ENCODE results near the gene PACSIN2.

Gene PACSIN2

GRCh38 chr22:42943981-42944380 is 71.0 kb downstream of the PACSIN2 start:
- Histone ChIP-seq H4K8ac (ENCODE audit: low read length) (peak overlapping the region; percentile 5), H3K27me3 (ENCODE audit: control insufficient read depth in 1 of 2, insufficient read depth in 1 of 2, low read length in 2 of 2) (no peaks in the 10 kb centered on the region), H2BK5ac (ENCODE audit: low read depth, low read length, poor library complexity, severe bottlenecking) (no peak overlapping the region), H4K91ac (ENCODE audit: low read length) (no peak overlapping the region), H2BK12ac (ENCODE audit: low read length in 2 of 2) (no peak overlapping the region), H3K4me2 (ENCODE audit: low read length, poor library complexity, severe bottlenecking) (no peak overlapping the region), H3K4ac (ENCODE audit: low read depth in 1 of 2, low read length in 2 of 2) (no peak overlapping the region), H3K27ac (ENCODE audit: low read length, poor library complexity, severe bottlenecking) (no peak overlapping the region), H3K23ac (ENCODE audit: low read length in 2 of 2) (no peak overlapping the region), H3K14ac (ENCODE audit: low read length in 2 of 2) (no peak overlapping the region), H2AK5ac (ENCODE audit: low read length, severe bottlenecking) (no peak overlapping the region), H3K4me3 (ENCODE audit: insufficient read depth in 1 of 2, low read depth in 1 of 2, low read length in 2 of 2) (no peak overlapping the region), H3K36me3 (ENCODE audit: control insufficient read depth in 1 of 2, insufficient read depth in 2 of 2, low read depth in 1 of 2, low read length in 2 of 2) (peaks cover 7 to 21% of the 10 kb centered on the region in 2 experiments), H2BK15ac (ENCODE audit: low read depth, poor library complexity, severe bottlenecking) (no peak overlapping the region), H3K18ac (ENCODE audit: low read depth in 1 of 2, low read length in 2 of 2) (no peak overlapping the region), H3K9ac (ENCODE audit: low read length) (no peak overlapping the region), H3K4me1 (ENCODE audit: control insufficient read depth, insufficient read depth, low read depth, low read length) (peaks cover 39% of the 10 kb centered on the region), H2BK120ac (ENCODE audit: low read depth, low read length) (no peak overlapping the region), H3K9me3 (ENCODE audit: control insufficient read depth, low read length) (no peaks in the 10 kb centered on the region), H2AFZ (ENCODE audit: low read depth, low read length) (no peak overlapping the region), H3K79me1 (replicated peaks; ENCODE audit: low read length, poor library complexity, severe bottlenecking) (peaks cover 34% of the 10 kb centered on the region)
- WGBS: 97% methylated on average over 2 of the region's 3 CpGs
- no peak for DNase-seq

GRCh38 chr22:42942351-42942750 is 72.6 kb downstream of the PACSIN2 start:
- H2BK15ac ChIP-seq (ENCODE audit: low read depth, poor library complexity, severe bottlenecking): no peak overlapping the region
- H2BK12ac ChIP-seq (ENCODE audit: low read length in 2 of 2): no peak overlapping the region
- H3K9ac ChIP-seq (ENCODE audit: low read length): no peak overlapping the region
- no peak overlapping the region for H3K4ac ChIP-seq (ENCODE audit: low read depth in 1 of 2, low read length in 2 of 2)
- peaks cover 7 to 18% of the 10 kb centered on the region in 2 experiments for H3K36me3 ChIP-seq (ENCODE audit: control insufficient read depth in 1 of 2, insufficient read depth in 2 of 2, low read depth in 1 of 2, low read length in 2 of 2)
- no peak for DNase-seq
- WGBS: 83% methylated on average over 1 of the region's 2 CpGs
- no peak overlapping the region for H2BK120ac ChIP-seq (ENCODE audit: low read depth, low read length)
- no peak overlapping the region for H2BK5ac ChIP-seq (ENCODE audit: low read depth, low read length, poor library complexity, severe bottlenecking)
- H3K14ac ChIP-seq (ENCODE audit: low read length in 2 of 2): no peak overlapping the region
- H3K27ac ChIP-seq (ENCODE audit: low read length, poor library complexity, severe bottlenecking): no peak overlapping the region
- no peak overlapping the region for H4K8ac ChIP-seq (ENCODE audit: low read length)
- no peak overlapping the region for H3K4me3 ChIP-seq (ENCODE audit: insufficient read depth in 1 of 2, low read depth in 1 of 2, low read length in 2 of 2)
- H3K4me1 ChIP-seq (ENCODE audit: control insufficient read depth, insufficient read depth, low read depth, low read length): peaks cover 46% of the 10 kb centered on the region
- no peaks in the 10 kb centered on the region for H3K9me3 ChIP-seq (ENCODE audit: control insufficient read depth, low read length)
- peaks cover 38% of the 10 kb centered on the region for H3K79me1 ChIP-seq (replicated peaks; ENCODE audit: low read length, poor library complexity, severe bottlenecking)
- no peak overlapping the region for H3K18ac ChIP-seq (ENCODE audit: low read depth in 1 of 2, low read length in 2 of 2)
- H2AK5ac ChIP-seq (ENCODE audit: low read length, severe bottlenecking): no peak overlapping the region
- no peak overlapping the region for H3K23ac ChIP-seq (ENCODE audit: low read length in 2 of 2)
- no peak overlapping the region for H4K91ac ChIP-seq (ENCODE audit: low read length)
- no peaks in the 10 kb centered on the region for H3K27me3 ChIP-seq (ENCODE audit: control insufficient read depth in 1 of 2, insufficient read depth in 1 of 2, low read length in 2 of 2)
- H3K4me2 ChIP-seq (ENCODE audit: low read length, poor library complexity, severe bottlenecking): no peak overlapping the region
- no peak overlapping the region for H2AFZ ChIP-seq (ENCODE audit: low read depth, low read length)

GRCh38 chr22:42939941-42940653 is 74.9 kb downstream of the PACSIN2 start:
- H3K27me3 ChIP-seq (ENCODE audit: control insufficient read depth in 1 of 2, insufficient read depth in 1 of 2, low read length in 2 of 2): no peaks in the 10 kb centered on the region
- peak overlapping the region; percentile 37 for H3K9ac ChIP-seq (ENCODE audit: low read length)
- no peaks in the 10 kb centered on the region for H3K9me3 ChIP-seq (ENCODE audit: control insufficient read depth, low read length)
- peak overlapping the region in 1 of 2 experiments; percentile 1 for H3K4me3 ChIP-seq (ENCODE audit: insufficient read depth in 1 of 2, low read depth in 1 of 2, low read length in 2 of 2)
- H3K4me2 ChIP-seq (ENCODE audit: low read length, poor library complexity, severe bottlenecking): peak overlapping the region; percentile 46
- no peak overlapping the region for H4K91ac ChIP-seq (ENCODE audit: low read length)
- DNase-seq: peak; percentile 93
- peaks cover 0 to 8% of the 10 kb centered on the region in 2 experiments for H3K36me3 ChIP-seq (ENCODE audit: control insufficient read depth in 1 of 2, insufficient read depth in 2 of 2, low read depth in 1 of 2, low read length in 2 of 2)
- H3K27ac ChIP-seq (ENCODE audit: low read length, poor library complexity, severe bottlenecking): peak overlapping the region; percentile 76
- H4K8ac ChIP-seq (ENCODE audit: low read length): no peak overlapping the region
- peak overlapping the region; percentile 63 to 75 for H3K18ac ChIP-seq (ENCODE audit: low read depth in 1 of 2, low read length in 2 of 2)
- no peak overlapping the region for H3K23ac ChIP-seq (ENCODE audit: low read length in 2 of 2)
- no peak overlapping the region for H3K14ac ChIP-seq (ENCODE audit: low read length in 2 of 2)
- no peak overlapping the region for H2AFZ ChIP-seq (ENCODE audit: low read depth, low read length)
- H2BK5ac ChIP-seq (ENCODE audit: low read depth, low read length, poor library complexity, severe bottlenecking): peak overlapping the region; percentile 24
- peak overlapping the region in 1 of 2 experiments; percentile 31 for H3K4ac ChIP-seq (ENCODE audit: low read depth in 1 of 2, low read length in 2 of 2)
- 63% methylated on average over 9 of the region's 12 CpGs for WGBS
- peak overlapping the region; percentile 71 for H2AK5ac ChIP-seq (ENCODE audit: low read length, severe bottlenecking)
- H2BK120ac ChIP-seq (ENCODE audit: low read depth, low read length): no peak overlapping the region
- H3K79me1 ChIP-seq (replicated peaks; ENCODE audit: low read length, poor library complexity, severe bottlenecking): peaks cover 32% of the 10 kb centered on the region
- H2BK15ac ChIP-seq (ENCODE audit: low read depth, poor library complexity, severe bottlenecking): peak overlapping the region; percentile 36
- peaks cover 34% of the 10 kb centered on the region for H3K4me1 ChIP-seq (ENCODE audit: control insufficient read depth, insufficient read depth, low read depth, low read length)
- peak overlapping the region; percentile 47 to 60 for H2BK12ac ChIP-seq (ENCODE audit: low read length in 2 of 2)

GRCh38 chr22:42939451-42939881 is 75.5 kb downstream of the PACSIN2 start:
- H3K4me2 ChIP-seq (ENCODE audit: low read length, poor library complexity, severe bottlenecking): no peak overlapping the region
- H2BK120ac ChIP-seq (ENCODE audit: low read depth, low read length): no peak overlapping the region
- H2BK15ac ChIP-seq (ENCODE audit: low read depth, poor library complexity, severe bottlenecking): no peak overlapping the region
- peaks cover 28% of the 10 kb centered on the region for H3K79me1 ChIP-seq (replicated peaks; ENCODE audit: low read length, poor library complexity, severe bottlenecking)
- peak overlapping the region; percentile 37 for H4K91ac ChIP-seq (ENCODE audit: low read length)
- H2BK12ac ChIP-seq (ENCODE audit: low read length in 2 of 2): peak overlapping the region; percentile 3 to 60
- H3K4me3 ChIP-seq (ENCODE audit: insufficient read depth in 1 of 2, low read depth in 1 of 2, low read length in 2 of 2): peak overlapping the region in 1 of 2 experiments; percentile 1
- H3K14ac ChIP-seq (ENCODE audit: low read length in 2 of 2): no peak overlapping the region
- H3K18ac ChIP-seq (ENCODE audit: low read depth in 1 of 2, low read length in 2 of 2): peak overlapping the region; percentile 63 to 75
- peaks cover 35% of the 10 kb centered on the region for H3K4me1 ChIP-seq (ENCODE audit: control insufficient read depth, insufficient read depth, low read depth, low read length)
- no peak overlapping the region for H3K23ac ChIP-seq (ENCODE audit: low read length in 2 of 2)
- no peaks in the 10 kb centered on the region for H3K9me3 ChIP-seq (ENCODE audit: control insufficient read depth, low read length)
- H2AK5ac ChIP-seq (ENCODE audit: low read length, severe bottlenecking): peak overlapping the region; percentile 3
- peak overlapping the region; percentile 75 for H3K27ac ChIP-seq (ENCODE audit: low read length, poor library complexity, severe bottlenecking)
- peak overlapping the region; percentile 66 for H4K8ac ChIP-seq (ENCODE audit: low read length)
- no peak for DNase-seq
- H3K27me3 ChIP-seq (ENCODE audit: control insufficient read depth in 1 of 2, insufficient read depth in 1 of 2, low read length in 2 of 2): no peaks in the 10 kb centered on the region
- H2AFZ ChIP-seq (ENCODE audit: low read depth, low read length): no peak overlapping the region
- H2BK5ac ChIP-seq (ENCODE audit: low read depth, low read length, poor library complexity, severe bottlenecking): no peak overlapping the region
- peak overlapping the region in 1 of 2 experiments; percentile 2 for H3K4ac ChIP-seq (ENCODE audit: low read depth in 1 of 2, low read length in 2 of 2)
- H3K36me3 ChIP-seq (ENCODE audit: control insufficient read depth in 1 of 2, insufficient read depth in 2 of 2, low read depth in 1 of 2, low read length in 2 of 2): peaks cover 0 to 5% of the 10 kb centered on the region in 2 experiments
- WGBS: 62% methylated on average over 6 of the region's 7 CpGs
- H3K9ac ChIP-seq (ENCODE audit: low read length): peak overlapping the region; percentile 37
